Fibroblast of the aortic adventitia (primary cell): ENCODE measurements around the gene FOXN3. TPM values are rescaled to one million over a fixed set of nuclear protein-coding genes. Genes with fewer than 3 reads are reported as not detected.

Source experiments
- DNase-seq: peaks from one replicate; pipeline ENCODE4 v3.0.0-alpha.2; 2010; ENCODE audit warnings: low read depth
- H3K4me3 ChIP-seq: 2 replicates; pipeline ENCODE4 v1.5.1; 2011; ENCODE audit warnings: low read depth, mild to moderate bottlenecking, control low read depth, low read length, moderate library complexity
- CTCF ChIP-seq: IDR thresholded peaks from 2 replicates; pipeline ENCODE4 v1.5.1; 2011; ENCODE audit warnings: mild to moderate bottlenecking, low read length, control low read depth, inconsistent platforms; ENCODE audit not compliant: insufficient read depth
- total RNA-seq: library from RNA; depleted of rRNA; stranded (reverse); fragments of >200 nt; gene quantifications from 2 replicates; pipeline ENCODE4 v1.2.3, GENCODE V29; 2012; ENCODE audit warnings: low replicate concordance

FOXN3 gene
- total RNA-seq, 1 donor: 35.3 TPM

DNA sequence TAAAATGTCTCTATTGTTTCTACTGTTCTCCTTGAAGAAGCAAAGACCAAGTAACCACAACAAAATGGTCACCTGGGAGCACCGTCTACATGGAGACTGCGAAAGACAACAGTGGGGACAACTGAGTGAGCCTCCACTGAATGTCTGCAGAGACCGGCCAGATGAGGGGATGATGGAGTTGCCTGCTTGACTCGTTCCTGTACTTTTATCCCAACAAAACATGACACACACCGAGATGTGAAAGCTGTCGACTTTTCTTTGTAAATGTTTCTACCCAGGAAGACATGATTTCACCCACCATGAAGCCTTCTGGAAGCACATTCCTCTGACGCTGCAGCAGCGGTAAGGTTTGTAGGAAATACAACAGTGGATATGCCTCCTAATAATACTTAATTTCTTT lies 66.9 kb downstream of the FOXN3 start:
- no peak for DNase-seq
- no peak for TF ChIP-seq CTCF
- H3K4me3 ChIP-seq: no peak overlapping the region

DNA sequence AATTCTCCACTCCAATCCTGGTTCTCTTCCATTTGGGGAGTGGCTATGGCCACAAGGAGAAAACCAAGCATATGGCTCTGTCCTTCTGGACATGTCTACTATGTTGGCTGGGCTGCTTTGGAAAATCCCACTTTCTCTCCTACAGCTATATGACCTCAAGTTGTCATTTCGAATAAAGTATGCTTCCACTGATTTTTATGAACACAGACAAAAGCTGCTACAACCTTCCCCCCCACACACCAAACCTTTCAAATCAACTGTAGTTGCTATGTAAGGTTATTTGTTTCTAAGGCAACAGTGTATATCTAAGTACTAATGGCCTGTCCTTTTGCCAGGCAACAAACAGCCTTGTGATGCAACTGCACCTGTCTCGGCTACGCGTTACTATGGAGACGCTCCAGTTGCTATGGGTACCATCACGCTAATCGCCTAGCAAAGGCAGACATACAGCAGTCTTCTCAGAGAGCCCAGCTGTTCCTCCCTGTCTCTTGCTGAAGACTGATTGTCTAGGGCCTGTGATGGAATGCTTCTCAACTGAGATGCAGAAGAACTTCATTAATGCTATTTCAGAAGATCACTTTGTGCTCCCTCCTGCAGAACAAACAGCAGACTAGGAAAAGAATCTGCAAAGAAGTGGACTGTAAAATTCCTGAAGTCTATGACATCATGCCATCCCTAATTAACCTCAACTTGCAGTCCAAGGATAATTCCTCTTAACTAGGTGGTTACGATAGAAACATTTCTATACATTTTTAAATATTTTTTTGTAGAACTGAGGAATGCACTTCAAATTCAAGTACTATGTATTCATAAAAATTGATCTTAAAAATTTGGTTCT lies 67.6 kb downstream of the FOXN3 start:
- no peak for TF ChIP-seq CTCF
- no peak for DNase-seq
- no peak overlapping the region for H3K4me3 ChIP-seq

- no peak for TF ChIP-seq CTCF
- DNase-seq: no peak
- H3K4me3 ChIP-seq: no peak overlapping the region
Observed at GRCh38 chr14:89348722-89349121, 68.3 kb downstream of the FOXN3 start.

DNA sequence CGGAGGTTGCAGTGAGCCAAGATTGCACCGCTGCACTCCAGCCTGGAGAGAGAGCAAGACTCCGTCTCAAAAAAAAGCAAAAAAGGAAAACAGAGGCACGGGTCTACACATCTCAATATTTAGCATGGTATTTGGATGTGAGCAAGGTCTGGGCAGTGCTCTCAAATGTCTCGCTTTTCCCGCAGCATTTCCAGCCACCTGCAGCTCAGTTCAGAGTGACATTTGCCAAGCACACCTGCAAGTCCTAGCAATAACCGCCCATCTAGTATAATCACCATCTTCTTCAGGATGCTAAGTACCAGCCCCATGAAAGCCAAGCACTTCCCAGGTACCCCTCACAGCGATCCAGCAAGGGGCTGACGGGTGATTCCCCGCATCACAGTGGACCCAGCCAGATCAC lies 69.1 kb downstream of the FOXN3 start:
- no peak for TF ChIP-seq CTCF
- DNase-seq: no peak

GRCh38 chr14:89344920-89345254 lies 72.1 kb downstream of the FOXN3 start:
- no peak for DNase-seq
- no peak overlapping the region for H3K4me3 ChIP-seq
- TF ChIP-seq CTCF: no peak

More for the DNA sequence above, 69.1 kb downstream of the FOXN3 start:
- H3K4me3 ChIP-seq: no peak overlapping the region

GRCh38 chr14:89343356-89343755 lies 73.7 kb downstream of the FOXN3 start:
- no peak for TF ChIP-seq CTCF
- H3K4me3 ChIP-seq: no peak overlapping the region
- no peak for DNase-seq

- DNase-seq: no peak
- no peak for TF ChIP-seq CTCF
- H3K4me3 ChIP-seq: no peak overlapping the region
Observed at GRCh38 chr14:89342049-89342448, 75.0 kb downstream of the FOXN3 start.
